Daoy (cell line): Measurements from ENCODE around the gene PHAF1. TPM values are rescaled to one million over a fixed set of nuclear protein-coding genes. Genes with fewer than 3 reads are reported as not detected.
"Not testable (repeated sequence)": the region's sequence is repeated elsewhere in the genome, so short reads cannot be mapped to it uniquely, and the experiment has no call there.

ENCODE experiments used
- DNase-seq: peaks from one replicate; pipeline ENCODE4 v3.0.0-alpha.2; 2015; ENCODE audit warnings: low read depth
- total RNA-seq: library from RNA; depleted of rRNA; stranded (reverse); fragments of >200 nt; shearing (Covaris generic); gene quantifications from 2 replicates; pipeline ENCODE4 v1.2.3, GENCODE V29; 2014

The PHAF1 gene
- total RNA-seq, 1 experiment from 2014 or later: 12.5 TPM

GRCh38 chr16:67104845-67105244, 4.9 kb upstream of the PHAF1 start:
- no peak for DNase-seq

DNA sequence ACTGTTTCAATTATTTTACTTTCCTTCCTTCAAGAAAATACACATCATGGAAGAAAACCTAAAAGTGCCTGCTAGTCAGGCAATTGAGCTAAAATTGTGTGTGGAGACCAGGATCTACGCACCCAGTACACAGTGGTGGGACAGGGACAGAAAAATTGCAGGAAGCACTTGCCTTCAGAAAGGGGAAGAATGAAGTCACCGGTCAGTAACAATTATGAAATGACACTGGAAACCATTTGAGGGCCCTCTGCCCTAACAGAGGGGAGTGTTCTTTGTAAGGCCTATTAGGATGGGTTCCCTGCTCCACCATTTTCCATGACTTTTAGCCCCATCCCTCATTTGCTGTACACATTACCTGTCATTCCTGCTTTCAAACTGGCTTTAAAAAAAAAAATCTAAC, 4.5 kb upstream of the PHAF1 start:
- no peak for DNase-seq

DNA sequence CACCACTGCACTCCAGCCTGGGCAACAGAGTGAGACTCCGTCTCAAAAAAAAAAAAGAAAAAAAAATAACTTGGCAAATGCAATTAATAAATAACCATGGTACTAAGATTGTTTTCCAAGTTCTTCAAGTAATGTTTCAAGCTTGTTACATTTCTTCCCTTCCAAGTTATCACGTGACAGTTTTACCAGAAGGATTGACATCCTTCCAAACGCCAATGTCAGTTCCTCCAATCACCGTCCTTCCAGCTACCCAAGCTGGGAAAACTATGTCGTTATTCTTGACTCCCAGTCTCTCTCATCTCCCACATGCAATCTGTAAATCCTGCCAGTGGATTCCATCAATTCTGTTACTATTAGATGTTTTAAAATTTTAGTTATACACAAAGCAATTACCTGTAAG, 3.9 kb upstream of the PHAF1 start:
- no peak for DNase-seq

DNA sequence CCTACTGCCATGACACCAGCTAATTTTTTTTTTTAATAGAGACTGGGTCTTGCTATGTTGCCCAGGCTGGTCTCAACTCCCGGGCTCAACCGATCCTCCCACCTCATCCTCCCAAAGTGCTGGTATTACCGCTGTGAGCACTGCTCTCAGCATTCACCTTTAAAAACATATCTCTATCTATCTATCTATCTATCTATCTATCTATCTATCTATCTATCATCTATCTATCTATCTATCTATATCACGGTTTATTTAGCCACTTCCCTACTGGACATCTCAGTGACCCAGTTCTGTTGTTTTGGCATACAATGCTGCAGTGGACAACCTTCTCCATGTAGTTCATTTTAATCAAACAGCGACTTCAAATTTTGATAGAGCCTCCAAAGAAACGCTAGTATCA, 1.3 kb upstream of the PHAF1 start:
- DNase-seq: no peak

DNA sequence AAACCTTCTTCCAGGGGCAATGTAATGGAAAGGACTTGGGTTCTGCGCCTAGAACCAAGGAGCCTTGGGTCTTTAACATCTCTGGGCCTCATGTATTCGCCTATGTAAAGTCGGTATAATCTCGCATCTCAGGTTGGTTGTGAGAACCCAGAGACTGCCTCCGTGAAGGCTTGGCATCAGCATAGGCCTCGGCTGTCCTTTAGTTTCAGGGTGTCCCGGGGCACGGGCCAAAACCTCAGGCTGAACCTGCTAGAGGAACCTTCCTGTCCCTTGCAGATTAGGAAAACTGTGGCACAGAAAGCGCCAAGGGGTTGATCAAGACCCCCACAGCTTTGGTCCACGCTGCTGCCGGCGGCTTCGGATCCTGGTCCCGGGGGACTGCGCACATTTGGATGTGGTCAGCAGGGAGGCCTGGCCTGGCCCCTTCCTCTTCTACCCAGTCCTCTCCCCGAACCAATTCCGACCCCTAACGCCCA, 772 bp upstream of the PHAF1 start:
- no peak for DNase-seq

DNA sequence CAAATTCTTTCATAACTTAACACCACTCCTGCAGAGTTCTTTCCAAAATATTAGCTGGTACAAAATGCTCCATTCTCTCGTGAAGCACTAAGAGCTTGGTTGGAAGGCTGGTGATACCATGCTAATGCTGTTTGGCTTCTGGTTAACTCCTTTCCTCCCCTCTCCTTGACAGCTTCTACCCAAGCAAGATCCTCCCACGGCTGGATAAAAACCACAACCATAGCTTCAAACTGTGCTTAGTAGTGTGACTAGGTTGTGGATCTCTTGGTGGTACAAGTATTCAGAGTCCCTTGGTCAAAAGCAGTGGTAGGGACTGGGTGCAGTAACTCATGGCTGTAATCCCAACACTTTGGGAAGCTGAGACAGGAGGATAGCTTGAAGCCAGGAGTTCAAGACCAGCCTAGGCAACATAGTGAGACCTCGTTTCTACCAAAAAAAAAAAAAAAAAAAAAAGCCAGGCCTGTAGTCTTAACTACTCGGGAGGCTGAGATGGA, 2.3 kb downstream of the PHAF1 start:
- no peak for DNase-seq

DNA sequence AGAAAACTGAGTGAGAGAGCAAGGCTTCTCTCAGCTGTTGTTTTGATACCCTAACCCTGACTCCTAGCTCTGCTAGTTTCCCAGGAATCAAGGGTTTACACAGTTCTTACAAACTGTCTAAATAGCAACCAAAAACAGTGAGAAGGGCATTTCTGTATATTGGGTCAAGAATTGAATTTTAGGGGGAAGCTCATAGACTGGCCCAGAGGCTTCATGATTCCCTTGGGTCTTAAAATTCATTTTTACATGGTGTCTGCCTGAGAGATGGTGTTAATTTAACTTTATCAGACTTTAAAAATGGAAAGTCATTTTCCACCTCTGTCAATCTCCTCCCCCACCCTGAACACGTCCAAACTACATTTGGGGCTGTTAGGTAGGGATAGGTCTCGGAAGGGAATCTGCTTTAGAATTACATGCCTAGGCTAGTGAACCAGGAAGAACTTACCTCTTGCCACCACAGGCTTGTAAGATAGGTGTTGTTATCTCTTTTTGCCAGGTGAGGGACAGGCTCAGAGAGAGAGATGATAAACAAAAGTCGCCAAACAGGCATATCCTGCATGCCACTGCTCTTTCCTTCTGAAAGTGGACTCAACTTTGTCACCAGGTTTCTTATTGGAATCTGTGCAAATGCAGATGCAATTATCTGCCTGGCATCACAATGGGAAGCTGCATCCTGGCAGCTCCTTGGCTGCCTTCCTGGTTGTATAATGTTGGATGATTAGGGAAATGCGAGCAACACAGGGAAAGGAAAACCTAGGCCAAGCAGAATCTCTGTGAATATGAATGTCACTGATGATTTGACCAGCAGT, 3.1 kb downstream of the PHAF1 start:
- DNase-seq: no peak

- no peak for DNase-seq
These were observed 5.1 kb downstream of the PHAF1 start for GRCh38 chr16:67114793-67115192.

DNA sequence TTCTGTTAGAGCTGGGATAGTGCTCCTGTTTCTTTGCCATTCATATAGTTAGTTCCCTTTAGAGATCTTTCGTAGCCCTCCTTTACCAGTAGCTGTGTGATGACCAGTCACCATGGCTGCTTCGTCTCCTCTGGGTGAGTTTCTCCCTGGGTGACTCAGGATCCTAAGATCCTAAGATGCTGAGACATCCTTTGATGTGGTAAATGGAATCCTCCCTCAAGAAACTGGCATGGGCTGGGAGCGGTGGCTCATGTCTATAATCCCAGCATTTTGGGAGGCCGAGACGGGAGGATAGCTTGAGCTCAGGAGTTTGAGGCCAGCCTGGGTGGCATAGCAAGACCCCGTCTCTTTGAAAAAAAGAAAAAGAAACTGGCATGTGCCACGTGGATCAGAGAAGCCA, 5.9 kb downstream of the PHAF1 start:
- DNase-seq: peak; percentile 77

- DNase-seq: no peak
These were observed 6.9 kb downstream of the PHAF1 start for GRCh38 chr16:67116388-67117311.

- DNase-seq: no peak
These were observed 8.0 kb downstream of the PHAF1 start for GRCh38 chr16:67117716-67118115.

DNA sequence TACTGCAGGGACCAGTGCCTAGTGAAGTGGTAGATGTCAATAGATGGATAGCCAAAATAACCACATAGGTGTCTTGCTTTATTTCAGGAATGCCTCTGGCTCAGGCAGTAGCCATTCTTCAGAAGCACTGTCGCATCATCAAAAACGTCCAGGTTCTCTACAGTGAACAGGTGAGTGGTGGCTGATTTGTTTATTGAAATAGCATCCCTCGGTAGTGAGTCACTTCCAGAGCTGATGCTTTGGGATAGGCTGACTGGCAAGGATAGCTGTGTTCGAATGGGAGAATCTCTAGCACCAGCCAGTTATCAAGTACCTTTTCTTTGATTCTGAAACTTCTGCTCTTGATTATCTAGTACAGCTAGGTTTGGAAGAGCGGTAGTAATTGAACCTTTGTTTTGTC, 10.3 kb downstream of the PHAF1 start:
- DNase-seq: no peak

GRCh38 chr16:67122799-67123198, 13.1 kb downstream of the PHAF1 start:
- not testable (repeated sequence) for DNase-seq

GRCh38 chr16:67128417-67128816, 18.7 kb downstream of the PHAF1 start:
- DNase-seq: no peak

- no peak for DNase-seq
These were observed 19.1 kb downstream of the PHAF1 start for GRCh38 chr16:67128887-67129286.

- no peak for DNase-seq
These were observed 19.7 kb downstream of the PHAF1 start for GRCh38 chr16:67129422-67129821.

- DNase-seq: no peak
These were observed 27.9 kb downstream of the PHAF1 start for GRCh38 chr16:67137605-67138004.

GRCh38 chr16:67141391-67141790, 31.6 kb downstream of the PHAF1 start:
- no peak for DNase-seq

- DNase-seq: no peak
These were observed 32.6 kb downstream of the PHAF1 start for GRCh38 chr16:67142342-67142741.

GRCh38 chr16:67144943-67145342, 35.2 kb downstream of the PHAF1 start:
- DNase-seq: no peak

- DNase-seq: no peak
These were observed 36.0 kb downstream of the PHAF1 start for GRCh38 chr16:67145746-67146145.

- DNase-seq: no peak
These were observed 37.0 kb downstream of the PHAF1 start for GRCh38 chr16:67146523-67147357.
